HepG2 (cell line): ENCODE data around the gene CASZ1.

Source experiments
- CENPT ChIP-seq: sonication (generic); formaldehyde crosslinking; IDR thresholded peaks from 2 replicates; pipeline ENCODE4 v1.8.0; 2022; ENCODE audit warnings: low read depth, mild to moderate bottlenecking, moderate library complexity, missing genetic modification reagents
- CTCF ChIP-seq: sonication (generic); formaldehyde crosslinking; IDR thresholded peaks from 2 replicates; pipeline ENCODE4 v1.5.0; 2020; ENCODE audit warnings: mild to moderate bottlenecking, missing genetic modification reagents, moderate library complexity
- MAX ChIP-seq: IDR thresholded peaks from 2 replicates; pipeline ENCODE4 v1.6.1; 2012; ENCODE audit warnings: inconsistent platforms
- MLX ChIP-seq: IDR thresholded peaks from 2 replicates; pipeline ENCODE4 v1.6.1; 2016
- SRSF9 ChIP-seq: fragments of 200-400 bp; formaldehyde crosslinking; IDR thresholded peaks from 2 replicates; pipeline ENCODE4 v1.6.1; 2018; ENCODE audit warnings: borderline replicate concordance, mild to moderate bottlenecking, low read depth, low read length; ENCODE audit not compliant: insufficient read depth, poor library complexity, severe bottlenecking
- ZNF331 ChIP-seq: sonication (generic); formaldehyde crosslinking; IDR thresholded peaks from 2 replicates; pipeline ENCODE4 v1.4.0; 2020; ENCODE audit warnings: missing genetic modification reagents
- ZNF775 ChIP-seq: sonication (generic); formaldehyde crosslinking; IDR thresholded peaks from 2 replicates; pipeline ENCODE4 v1.4.0; 2020; ENCODE audit warnings: missing genetic modification reagents, mild to moderate bottlenecking, moderate library complexity, borderline replicate concordance
- ZNF83 ChIP-seq: sonication (generic); formaldehyde crosslinking; IDR thresholded peaks from 2 replicates; pipeline ENCODE4 v1.4.0; 2020; ENCODE audit warnings: missing genetic modification reagents, mild to moderate bottlenecking, borderline replicate concordance
- TF ChIP-seq, protein P1 (sequence below): fragments of 450-650 bp; IDR thresholded peaks from 2 replicates; pipeline ENCODE4 v1.6.1; 2017; ENCODE audit warnings: mild to moderate bottlenecking
- TF ChIP-seq, protein P2 (sequence below): sonication (generic); formaldehyde crosslinking; IDR thresholded peaks from 2 replicates; pipeline ENCODE4 v1.8.0; 2022; ENCODE audit warnings: missing genetic modification reagents, mild to moderate bottlenecking, moderate library complexity, borderline replicate concordance
- TF ChIP-seq, protein P3 (sequence below): sonication (generic); formaldehyde crosslinking; IDR thresholded peaks from 2 replicates; pipeline ENCODE4 v1.4.0; 2020; ENCODE audit warnings: low read depth, mild to moderate bottlenecking, missing genetic modification reagents

DNA sequence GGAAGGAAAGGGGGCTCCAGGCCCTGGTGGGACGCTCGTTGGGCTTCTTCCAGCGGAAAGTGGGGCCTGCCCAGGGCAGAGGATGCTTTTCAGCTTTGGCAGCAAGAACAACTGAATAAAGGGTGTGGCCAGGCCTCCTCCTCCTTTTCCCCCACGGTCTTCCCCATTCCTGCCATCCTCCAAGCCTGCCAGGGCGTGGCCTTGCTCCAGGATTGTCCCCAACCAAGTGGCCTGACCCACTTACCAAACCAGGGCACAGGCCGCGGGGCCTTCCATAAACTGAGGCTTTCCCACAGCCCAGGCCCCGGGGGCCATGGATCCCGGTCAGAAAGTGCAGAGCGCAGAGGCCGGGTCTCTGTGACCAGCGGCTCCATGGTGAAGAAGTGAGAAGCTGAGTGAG lies 33.6 kb downstream of the CASZ1 start:
- TF ChIP-seq CTCF (CRISPR knock-in tag) (no peak), MLX (CRISPR knock-in tag) (no peak), ZNF775 (CRISPR knock-in tag) (no peak), ZNF83 (CRISPR knock-in tag) (no peak), MAX (no peak), CENPT (CRISPR knock-in tag) (no peak), ZNF331 (no peak), SRSF9 (no peak)
- TF ChIP-seq, protein P1, sequence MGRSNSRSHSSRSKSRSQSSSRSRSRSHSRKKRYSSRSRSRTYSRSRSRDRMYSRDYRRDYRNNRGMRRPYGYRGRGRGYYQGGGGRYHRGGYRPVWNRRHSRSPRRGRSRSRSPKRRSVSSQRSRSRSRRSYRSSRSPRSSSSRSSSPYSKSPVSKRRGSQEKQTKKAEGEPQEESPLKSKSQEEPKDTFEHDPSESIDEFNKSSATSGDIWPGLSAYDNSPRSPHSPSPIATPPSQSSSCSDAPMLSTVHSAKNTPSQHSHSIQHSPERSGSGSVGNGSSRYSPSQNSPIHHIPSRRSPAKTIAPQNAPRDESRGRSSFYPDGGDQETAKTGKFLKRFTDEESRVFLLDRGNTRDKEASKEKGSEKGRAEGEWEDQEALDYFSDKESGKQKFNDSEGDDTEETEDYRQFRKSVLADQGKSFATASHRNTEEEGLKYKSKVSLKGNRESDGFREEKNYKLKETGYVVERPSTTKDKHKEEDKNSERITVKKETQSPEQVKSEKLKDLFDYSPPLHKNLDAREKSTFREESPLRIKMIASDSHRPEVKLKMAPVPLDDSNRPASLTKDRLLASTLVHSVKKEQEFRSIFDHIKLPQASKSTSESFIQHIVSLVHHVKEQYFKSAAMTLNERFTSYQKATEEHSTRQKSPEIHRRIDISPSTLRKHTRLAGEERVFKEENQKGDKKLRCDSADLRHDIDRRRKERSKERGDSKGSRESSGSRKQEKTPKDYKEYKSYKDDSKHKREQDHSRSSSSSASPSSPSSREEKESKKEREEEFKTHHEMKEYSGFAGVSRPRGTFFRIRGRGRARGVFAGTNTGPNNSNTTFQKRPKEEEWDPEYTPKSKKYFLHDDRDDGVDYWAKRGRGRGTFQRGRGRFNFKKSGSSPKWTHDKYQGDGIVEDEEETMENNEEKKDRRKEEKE, result no peak
- TF ChIP-seq, protein P2, sequence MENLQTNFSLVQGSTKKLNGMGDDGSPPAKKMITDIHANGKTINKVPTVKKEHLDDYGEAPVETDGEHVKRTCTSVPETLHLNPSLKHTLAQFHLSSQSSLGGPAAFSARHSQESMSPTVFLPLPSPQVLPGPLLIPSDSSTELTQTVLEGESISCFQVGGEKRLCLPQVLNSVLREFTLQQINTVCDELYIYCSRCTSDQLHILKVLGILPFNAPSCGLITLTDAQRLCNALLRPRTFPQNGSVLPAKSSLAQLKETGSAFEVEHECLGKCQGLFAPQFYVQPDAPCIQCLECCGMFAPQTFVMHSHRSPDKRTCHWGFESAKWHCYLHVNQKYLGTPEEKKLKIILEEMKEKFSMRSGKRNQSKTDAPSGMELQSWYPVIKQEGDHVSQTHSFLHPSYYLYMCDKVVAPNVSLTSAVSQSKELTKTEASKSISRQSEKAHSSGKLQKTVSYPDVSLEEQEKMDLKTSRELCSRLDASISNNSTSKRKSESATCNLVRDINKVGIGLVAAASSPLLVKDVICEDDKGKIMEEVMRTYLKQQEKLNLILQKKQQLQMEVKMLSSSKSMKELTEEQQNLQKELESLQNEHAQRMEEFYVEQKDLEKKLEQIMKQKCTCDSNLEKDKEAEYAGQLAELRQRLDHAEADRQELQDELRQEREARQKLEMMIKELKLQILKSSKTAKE (CRISPR knock-in tag), result no peak
- TF ChIP-seq, protein P3, sequence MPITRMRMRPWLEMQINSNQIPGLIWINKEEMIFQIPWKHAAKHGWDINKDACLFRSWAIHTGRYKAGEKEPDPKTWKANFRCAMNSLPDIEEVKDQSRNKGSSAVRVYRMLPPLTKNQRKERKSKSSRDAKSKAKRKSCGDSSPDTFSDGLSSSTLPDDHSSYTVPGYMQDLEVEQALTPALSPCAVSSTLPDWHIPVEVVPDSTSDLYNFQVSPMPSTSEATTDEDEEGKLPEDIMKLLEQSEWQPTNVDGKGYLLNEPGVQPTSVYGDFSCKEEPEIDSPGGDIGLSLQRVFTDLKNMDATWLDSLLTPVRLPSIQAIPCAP, result no peak
